Measurements from ENCODE around the gene CLEC10A.

DNA sequence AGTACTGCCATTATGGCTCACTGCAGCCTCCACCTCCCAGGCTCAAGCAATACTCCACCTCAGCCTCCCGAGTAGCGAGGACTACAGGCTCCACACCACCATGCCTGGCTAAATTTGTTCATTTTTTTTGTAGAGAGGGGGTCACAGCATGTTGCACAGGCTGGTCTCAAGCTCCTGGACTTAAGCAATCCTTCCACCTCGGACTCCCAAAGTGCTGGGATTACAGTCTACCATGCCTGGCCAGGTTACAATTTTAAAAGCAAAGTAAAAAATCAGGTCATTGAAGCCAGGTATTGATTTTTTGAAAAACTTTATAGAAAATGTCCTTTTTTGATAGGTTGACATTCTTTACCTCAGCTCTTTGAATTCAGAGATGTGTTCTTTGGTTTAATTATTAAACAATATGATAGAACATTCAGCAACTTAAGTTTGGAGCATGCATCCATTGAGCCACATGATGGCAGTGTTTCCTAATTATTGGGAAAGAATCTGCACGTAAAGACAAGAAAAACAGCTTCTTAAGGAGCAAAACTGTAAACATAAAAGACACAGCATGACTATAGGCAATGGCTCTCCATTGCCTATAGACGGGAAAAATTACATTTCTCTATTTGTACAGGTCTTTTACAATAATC lies 34.4 kb downstream of the CLEC10A start:
- TF ChIP-seq, protein P1, sequence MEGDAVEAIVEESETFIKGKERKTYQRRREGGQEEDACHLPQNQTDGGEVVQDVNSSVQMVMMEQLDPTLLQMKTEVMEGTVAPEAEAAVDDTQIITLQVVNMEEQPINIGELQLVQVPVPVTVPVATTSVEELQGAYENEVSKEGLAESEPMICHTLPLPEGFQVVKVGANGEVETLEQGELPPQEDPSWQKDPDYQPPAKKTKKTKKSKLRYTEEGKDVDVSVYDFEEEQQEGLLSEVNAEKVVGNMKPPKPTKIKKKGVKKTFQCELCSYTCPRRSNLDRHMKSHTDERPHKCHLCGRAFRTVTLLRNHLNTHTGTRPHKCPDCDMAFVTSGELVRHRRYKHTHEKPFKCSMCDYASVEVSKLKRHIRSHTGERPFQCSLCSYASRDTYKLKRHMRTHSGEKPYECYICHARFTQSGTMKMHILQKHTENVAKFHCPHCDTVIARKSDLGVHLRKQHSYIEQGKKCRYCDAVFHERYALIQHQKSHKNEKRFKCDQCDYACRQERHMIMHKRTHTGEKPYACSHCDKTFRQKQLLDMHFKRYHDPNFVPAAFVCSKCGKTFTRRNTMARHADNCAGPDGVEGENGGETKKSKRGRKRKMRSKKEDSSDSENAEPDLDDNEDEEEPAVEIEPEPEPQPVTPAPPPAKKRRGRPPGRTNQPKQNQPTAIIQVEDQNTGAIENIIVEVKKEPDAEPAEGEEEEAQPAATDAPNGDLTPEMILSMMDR (conservative IDR thresholded peaks at IDR 0.05) = peak; percentile 95
- TF ChIP-seq EZH2 (IDR thresholded peaks at IDR 0.05; ENCODE audit: low read depth) = no peak
